Measurements from ENCODE around the gene CT47C1. TPM values are rescaled to one million over a fixed set of nuclear protein-coding genes. Genes with fewer than 3 reads are reported as not detected.

The CT47C1 gene
- total and polyA plus RNA-seq, 2 of the 8 experiments (the other 6 are each of a cell fraction or from before 2014, with no cell fraction given), result not detected

DNA sequence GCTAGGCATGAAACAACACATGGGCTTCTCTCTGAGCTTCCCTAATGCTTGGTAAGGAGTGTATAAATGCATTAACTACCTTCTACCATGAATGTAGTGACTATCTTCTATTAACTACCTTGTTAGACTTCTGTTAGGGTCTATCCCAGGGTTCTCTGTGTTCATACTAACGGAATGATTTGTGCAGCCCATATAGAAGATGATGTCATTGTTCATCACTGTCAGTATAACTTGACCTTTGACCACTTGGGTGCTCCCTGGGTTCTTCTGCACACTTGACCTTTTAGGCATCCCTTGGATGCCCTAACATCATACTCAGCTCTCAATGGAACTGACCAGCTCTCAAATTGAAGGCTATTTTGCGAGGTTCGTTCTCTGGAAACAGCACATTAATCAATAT is 30.8 kb upstream of the CT47C1 start (continued):
- TF ChIP-seq, protein P1, sequence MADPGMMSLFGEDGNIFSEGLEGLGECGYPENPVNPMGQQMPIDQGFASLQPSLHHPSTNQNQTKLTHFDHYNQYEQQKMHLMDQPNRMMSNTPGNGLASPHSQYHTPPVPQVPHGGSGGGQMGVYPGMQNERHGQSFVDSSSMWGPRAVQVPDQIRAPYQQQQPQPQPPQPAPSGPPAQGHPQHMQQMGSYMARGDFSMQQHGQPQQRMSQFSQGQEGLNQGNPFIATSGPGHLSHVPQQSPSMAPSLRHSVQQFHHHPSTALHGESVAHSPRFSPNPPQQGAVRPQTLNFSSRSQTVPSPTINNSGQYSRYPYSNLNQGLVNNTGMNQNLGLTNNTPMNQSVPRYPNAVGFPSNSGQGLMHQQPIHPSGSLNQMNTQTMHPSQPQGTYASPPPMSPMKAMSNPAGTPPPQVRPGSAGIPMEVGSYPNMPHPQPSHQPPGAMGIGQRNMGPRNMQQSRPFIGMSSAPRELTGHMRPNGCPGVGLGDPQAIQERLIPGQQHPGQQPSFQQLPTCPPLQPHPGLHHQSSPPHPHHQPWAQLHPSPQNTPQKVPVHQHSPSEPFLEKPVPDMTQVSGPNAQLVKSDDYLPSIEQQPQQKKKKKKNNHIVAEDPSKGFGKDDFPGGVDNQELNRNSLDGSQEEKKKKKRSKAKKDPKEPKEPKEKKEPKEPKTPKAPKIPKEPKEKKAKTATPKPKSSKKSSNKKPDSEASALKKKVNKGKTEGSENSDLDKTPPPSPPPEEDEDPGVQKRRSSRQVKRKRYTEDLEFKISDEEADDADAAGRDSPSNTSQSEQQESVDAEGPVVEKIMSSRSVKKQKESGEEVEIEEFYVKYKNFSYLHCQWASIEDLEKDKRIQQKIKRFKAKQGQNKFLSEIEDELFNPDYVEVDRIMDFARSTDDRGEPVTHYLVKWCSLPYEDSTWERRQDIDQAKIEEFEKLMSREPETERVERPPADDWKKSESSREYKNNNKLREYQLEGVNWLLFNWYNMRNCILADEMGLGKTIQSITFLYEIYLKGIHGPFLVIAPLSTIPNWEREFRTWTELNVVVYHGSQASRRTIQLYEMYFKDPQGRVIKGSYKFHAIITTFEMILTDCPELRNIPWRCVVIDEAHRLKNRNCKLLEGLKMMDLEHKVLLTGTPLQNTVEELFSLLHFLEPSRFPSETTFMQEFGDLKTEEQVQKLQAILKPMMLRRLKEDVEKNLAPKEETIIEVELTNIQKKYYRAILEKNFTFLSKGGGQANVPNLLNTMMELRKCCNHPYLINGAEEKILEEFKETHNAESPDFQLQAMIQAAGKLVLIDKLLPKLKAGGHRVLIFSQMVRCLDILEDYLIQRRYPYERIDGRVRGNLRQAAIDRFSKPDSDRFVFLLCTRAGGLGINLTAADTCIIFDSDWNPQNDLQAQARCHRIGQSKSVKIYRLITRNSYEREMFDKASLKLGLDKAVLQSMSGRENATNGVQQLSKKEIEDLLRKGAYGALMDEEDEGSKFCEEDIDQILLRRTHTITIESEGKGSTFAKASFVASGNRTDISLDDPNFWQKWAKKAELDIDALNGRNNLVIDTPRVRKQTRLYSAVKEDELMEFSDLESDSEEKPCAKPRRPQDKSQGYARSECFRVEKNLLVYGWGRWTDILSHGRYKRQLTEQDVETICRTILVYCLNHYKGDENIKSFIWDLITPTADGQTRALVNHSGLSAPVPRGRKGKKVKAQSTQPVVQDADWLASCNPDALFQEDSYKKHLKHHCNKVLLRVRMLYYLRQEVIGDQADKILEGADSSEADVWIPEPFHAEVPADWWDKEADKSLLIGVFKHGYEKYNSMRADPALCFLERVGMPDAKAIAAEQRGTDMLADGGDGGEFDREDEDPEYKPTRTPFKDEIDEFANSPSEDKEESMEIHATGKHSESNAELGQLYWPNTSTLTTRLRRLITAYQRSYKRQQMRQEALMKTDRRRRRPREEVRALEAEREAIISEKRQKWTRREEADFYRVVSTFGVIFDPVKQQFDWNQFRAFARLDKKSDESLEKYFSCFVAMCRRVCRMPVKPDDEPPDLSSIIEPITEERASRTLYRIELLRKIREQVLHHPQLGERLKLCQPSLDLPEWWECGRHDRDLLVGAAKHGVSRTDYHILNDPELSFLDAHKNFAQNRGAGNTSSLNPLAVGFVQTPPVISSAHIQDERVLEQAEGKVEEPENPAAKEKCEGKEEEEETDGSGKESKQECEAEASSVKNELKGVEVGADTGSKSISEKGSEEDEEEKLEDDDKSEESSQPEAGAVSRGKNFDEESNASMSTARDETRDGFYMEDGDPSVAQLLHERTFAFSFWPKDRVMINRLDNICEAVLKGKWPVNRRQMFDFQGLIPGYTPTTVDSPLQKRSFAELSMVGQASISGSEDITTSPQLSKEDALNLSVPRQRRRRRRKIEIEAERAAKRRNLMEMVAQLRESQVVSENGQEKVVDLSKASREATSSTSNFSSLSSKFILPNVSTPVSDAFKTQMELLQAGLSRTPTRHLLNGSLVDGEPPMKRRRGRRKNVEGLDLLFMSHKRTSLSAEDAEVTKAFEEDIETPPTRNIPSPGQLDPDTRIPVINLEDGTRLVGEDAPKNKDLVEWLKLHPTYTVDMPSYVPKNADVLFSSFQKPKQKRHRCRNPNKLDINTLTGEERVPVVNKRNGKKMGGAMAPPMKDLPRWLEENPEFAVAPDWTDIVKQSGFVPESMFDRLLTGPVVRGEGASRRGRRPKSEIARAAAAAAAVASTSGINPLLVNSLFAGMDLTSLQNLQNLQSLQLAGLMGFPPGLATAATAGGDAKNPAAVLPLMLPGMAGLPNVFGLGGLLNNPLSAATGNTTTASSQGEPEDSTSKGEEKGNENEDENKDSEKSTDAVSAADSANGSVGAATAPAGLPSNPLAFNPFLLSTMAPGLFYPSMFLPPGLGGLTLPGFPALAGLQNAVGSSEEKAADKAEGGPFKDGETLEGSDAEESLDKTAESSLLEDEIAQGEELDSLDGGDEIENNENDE (IDR thresholded peaks at IDR 0.05; ENCODE audit: insufficient replicate concordance, low read length), result no peak
- TF ChIP-seq CEBPB (IDR thresholded peaks at IDR 0.05; ENCODE audit: low read depth, low read length), result no peak
